Coronary artery (tissue), 2 donors: Measurements from ENCODE around the gene PADI1.

Source experiments
- DNase-seq: peaks from one replicate; pipeline ENCODE4 v3.0.0-alpha.2; 2017; ENCODE audit warnings: low spot score
- H3K27ac ChIP-seq, 2 donors: fragments of 200-600 bp; sonication (generic); one replicate each; pipeline ENCODE4 v1.5.1; 2016 to 2019
- H3K4me3 ChIP-seq: fragments of 200-600 bp; sonication (generic); 2 replicates; pipeline ENCODE4 v1.5.1; 2016; ENCODE audit warnings: mild to moderate bottlenecking, moderate library complexity
- CTCF ChIP-seq: fragments of 200-600 bp; sonication (generic); IDR thresholded peaks from one replicate; pipeline ENCODE4 v1.5.1; 2019; ENCODE audit warnings: antibody characterized with exemption

Gene PADI1

GRCh38 chr1:17280436-17280835 lies 75.5 kb downstream of the PADI1 start:
- H3K27ac ChIP-seq: no peak overlapping the region
- DNase-seq: no peak
- H3K4me3 ChIP-seq: no peak overlapping the region
- no peak for TF ChIP-seq CTCF

GRCh38 chr1:17280894-17281293 lies 76.0 kb downstream of the PADI1 start:
- DNase-seq: no peak
- Histone ChIP-seq H3K27ac (no peak overlapping the region), H3K4me3 (no peak overlapping the region)
- no peak for TF ChIP-seq CTCF

- DNase-seq: no peak
- H3K27ac ChIP-seq: no peak overlapping the region
- no peak overlapping the region for H3K4me3 ChIP-seq
- no peak for TF ChIP-seq CTCF
Measured at GRCh38 chr1:17281775-17282181, 76.8 kb downstream of the PADI1 start.

- no peak for DNase-seq
- TF ChIP-seq CTCF: no peak
- H3K4me3 ChIP-seq: no peak overlapping the region
- H3K27ac ChIP-seq: no peak overlapping the region
Measured at GRCh38 chr1:17282836-17283235, 77.9 kb downstream of the PADI1 start.

GRCh38 chr1:17286646-17287045 lies 81.7 kb downstream of the PADI1 start:
- Histone ChIP-seq H3K4me3 (no peak overlapping the region), H3K27ac (no peak overlapping the region)
- TF ChIP-seq CTCF: no peak
- no peak for DNase-seq

GRCh38 chr1:17287130-17287776 lies 82.3 kb downstream of the PADI1 start:
- H3K27ac ChIP-seq: no peak overlapping the region
- no peak overlapping the region for H3K4me3 ChIP-seq
- no peak for DNase-seq
- TF ChIP-seq CTCF: no peak

GRCh38 chr1:17289721-17290120 lies 84.8 kb downstream of the PADI1 start:
- DNase-seq: no peak
- Histone ChIP-seq H3K4me3 (no peak overlapping the region), H3K27ac (no peak overlapping the region)
- no peak for TF ChIP-seq CTCF
